Thymus (tissue), 11 donors: ENCODE measurements around the gene FILIP1. TPM values are rescaled to one million over a fixed set of nuclear protein-coding genes. Genes with fewer than 3 reads are reported as not detected.
A peak's percentile ranks its signal among the peaks of the same experiment; 100 is the strongest.

ENCODE experiments used
- DNase-seq, 9 donors: peaks; one replicate each; pipeline ENCODE4 v3.0.0-alpha.2; 2013; ENCODE audit warnings: low spot score in 9 of 9, low read depth in 6 of 9, missing footprints in 1 of 9
- H3K27ac ChIP-seq, 2 donors: one replicate each; pipeline ENCODE4 v1.5.1; 2013; ENCODE audit warnings: control low read depth in 1 of 2, low read depth in 1 of 2, low read length in 1 of 2, mild to moderate bottlenecking in 1 of 2, moderate library complexity in 1 of 2
- H3K27me3 ChIP-seq, 2 donors: one replicate each; pipeline ENCODE4 v1.5.1; 2013; ENCODE audit warnings: low read length in 1 of 2; ENCODE audit not compliant: control insufficient read depth in 2 of 2, insufficient read depth in 1 of 2
- H3K36me3 ChIP-seq, 2 donors: one replicate each; pipeline ENCODE4 v1.5.1; 2013; ENCODE audit warnings: low read length in 1 of 2, mild to moderate bottlenecking in 1 of 2, moderate library complexity in 1 of 2; ENCODE audit not compliant: control insufficient read depth in 2 of 2, insufficient read depth in 2 of 2
- H3K4me1 ChIP-seq, 2 donors: one replicate each; pipeline ENCODE4 v1.5.1; 2013; ENCODE audit warnings: low read length in 2 of 2; ENCODE audit not compliant: control insufficient read depth in 2 of 2, insufficient read depth in 2 of 2
- H3K4me3 ChIP-seq, 2 donors: one replicate each; pipeline ENCODE4 v1.5.1; 2013; ENCODE audit warnings: low read length in 2 of 2, control low read depth in 1 of 2, mild to moderate bottlenecking in 1 of 2
- H3K9me3 ChIP-seq, 2 donors: one replicate each; pipeline ENCODE4 v1.5.1; 2013; ENCODE audit warnings: low read length in 1 of 2, mild to moderate bottlenecking in 1 of 2; ENCODE audit not compliant: control insufficient read depth in 2 of 2, insufficient read depth in 1 of 2
- WGBS: extraction: QIAGEN DNeasy Blood & Tissue Kit; methylation state at CpG from one replicate; pipeline ENCODE4 v1.1.7; 2013; 5-methylcytosine and 5-hydroxymethylcytosine counted together
- polyA plus RNA-seq: library from polyadenylated mRNA; stranded (reverse); fragments of 200-250 nt; gene quantifications from one replicate; pipeline ENCODE4 v1.2.3, GENCODE V29; 2013
- total RNA-seq: library from RNA; stranded (reverse); fragments of 120-200 nt; gene quantifications from one replicate; pipeline ENCODE4 v1.2.4, GENCODE V29; 2013
- donor health status: healthy.

The FILIP1 gene
- total and polyA plus RNA-seq, 2 donors, result 1.8 to 1.9 TPM

- no peaks in the 10 kb centered on the region for H3K9me3 ChIP-seq
- no peaks in the 10 kb centered on the region for H3K4me1 ChIP-seq
- no peak for DNase-seq
- H3K4me3 ChIP-seq, result no peak overlapping the region
- H3K27me3 ChIP-seq, result no peaks in the 10 kb centered on the region
- 96% methylated on average over 1 of the region's 1 CpG for WGBS
- H3K36me3 ChIP-seq, result peaks cover 4 to 52% of the 10 kb centered on the region in 2 donors
- no peak overlapping the region for H3K27ac ChIP-seq
These were observed 236.1 kb downstream of the FILIP1 start for GRCh38 chr6:75257343-75258087.

DNA sequence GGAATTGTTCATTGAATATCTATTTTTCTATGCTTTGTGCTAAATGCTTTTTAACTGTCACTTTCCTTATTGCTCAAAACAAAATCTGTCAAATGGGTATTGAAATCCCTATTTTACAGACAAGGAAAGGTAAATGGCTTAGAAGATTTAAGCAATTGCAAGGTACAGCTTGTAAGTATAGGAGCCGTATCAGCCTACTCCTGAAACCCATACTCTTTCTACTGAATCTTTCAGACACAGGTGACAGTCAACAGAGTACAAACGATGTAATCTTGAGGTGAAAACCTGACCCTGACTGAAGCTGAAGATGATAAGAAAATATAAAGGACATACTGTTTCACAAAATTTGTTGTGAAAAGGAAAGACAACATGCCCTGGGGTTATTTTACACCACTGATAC is 243.0 kb downstream of the FILIP1 start:
- H3K9me3 ChIP-seq, result no peaks in the 10 kb centered on the region
- H3K4me3 ChIP-seq, result no peak overlapping the region
- H3K27ac ChIP-seq, result no peak overlapping the region
- no peak for DNase-seq
- no peaks in the 10 kb centered on the region for H3K4me1 ChIP-seq
- peaks cover 0 to 5% of the 10 kb centered on the region in 2 donors for H3K36me3 ChIP-seq
- WGBS, result 94% methylated on average over 2 of the region's 2 CpGs
- H3K27me3 ChIP-seq, result no peaks in the 10 kb centered on the region

DNA sequence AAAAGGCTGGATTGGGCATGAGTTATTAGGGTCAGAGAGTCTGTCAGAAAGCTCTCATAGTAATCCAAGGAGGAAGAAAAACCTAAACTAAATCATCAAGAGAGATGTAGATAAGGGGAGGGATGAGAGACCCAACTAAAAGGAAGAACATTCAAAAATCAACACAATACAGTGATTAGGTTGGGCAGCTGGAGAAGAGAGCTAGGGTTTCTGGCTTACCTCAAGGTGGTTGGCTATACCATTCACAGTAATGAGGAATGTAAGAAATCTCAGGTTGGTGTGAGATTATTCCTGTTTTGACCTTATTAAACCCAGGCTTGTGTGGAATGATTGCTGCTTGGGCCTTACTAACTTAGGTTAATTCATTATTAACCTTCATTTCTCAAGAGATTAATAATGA is 243.8 kb downstream of the FILIP1 start:
- Histone ChIP-seq H3K27me3 (peaks cover 0 to 3% of the 10 kb centered on the region in 2 donors), H3K27ac (no peak overlapping the region), H3K4me3 (no peak overlapping the region), H3K9me3 (no peaks in the 10 kb centered on the region), H3K36me3 (peaks cover 0 to 5% of the 10 kb centered on the region in 2 donors), H3K4me1 (no peaks in the 10 kb centered on the region)
- DNase-seq, result no peak

DNA sequence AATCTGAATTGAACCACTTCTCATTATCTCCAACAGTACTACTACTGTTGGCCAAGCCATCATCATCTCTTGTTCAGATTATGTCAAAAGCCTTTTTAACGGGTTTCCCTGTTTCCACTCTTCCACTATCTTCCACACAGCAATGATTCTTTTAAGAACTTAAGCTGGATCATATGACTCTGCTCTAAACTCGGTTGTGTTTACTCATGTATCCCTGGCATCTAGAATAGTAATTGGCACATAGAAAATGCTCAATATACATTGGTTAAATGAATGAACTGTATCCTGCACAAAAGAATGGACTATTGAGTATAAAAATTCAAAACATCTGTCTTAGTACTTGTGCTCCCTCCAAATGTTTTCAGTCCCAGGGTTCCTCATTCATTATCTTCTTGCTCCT is 247.2 kb downstream of the FILIP1 start:
- DNase-seq, result no peak
- peaks cover 0 to 3% of the 10 kb centered on the region in 2 donors for H3K27me3 ChIP-seq
- H3K36me3 ChIP-seq, result no peaks in the 10 kb centered on the region
- H3K27ac ChIP-seq, result no peak overlapping the region
- H3K9me3 ChIP-seq, result peaks cover 0 to 2% of the 10 kb centered on the region in 2 donors
- WGBS, result 86% methylated on average over 2 of the region's 2 CpGs
- no peak overlapping the region for H3K4me3 ChIP-seq
- peaks cover 0 to 4% of the 10 kb centered on the region in 2 donors for H3K4me1 ChIP-seq

DNA sequence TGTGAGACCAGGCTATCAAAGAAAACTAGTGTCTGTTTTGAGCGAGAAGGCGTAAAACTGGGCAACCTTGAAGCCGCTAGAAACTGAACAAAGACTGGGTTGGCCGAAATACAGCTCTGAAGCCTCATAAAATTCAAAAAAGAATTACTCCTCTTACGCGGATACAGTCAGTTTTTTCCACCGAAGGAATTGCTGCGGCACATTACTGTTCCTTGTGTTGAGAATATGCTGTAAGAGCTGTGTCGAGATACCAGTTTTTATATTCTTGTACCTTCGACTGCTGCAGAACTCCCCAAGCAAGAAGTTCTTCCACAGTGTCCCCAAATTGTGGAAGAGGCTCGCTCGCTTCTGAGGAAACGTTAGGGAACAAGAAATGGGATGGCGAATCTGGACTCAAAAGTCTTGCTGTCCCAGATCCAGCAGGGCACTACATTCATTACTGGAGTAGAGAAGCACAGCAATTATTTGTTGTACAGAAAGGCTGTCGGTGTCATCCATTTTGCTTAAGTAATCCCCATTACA is 249.5 kb downstream of the FILIP1 start:
- Histone ChIP-seq H3K4me3 (peak overlapping the region; percentile 70 to 83), H3K36me3 (peaks cover 1 to 13% of the 10 kb centered on the region in 2 donors), H3K4me1 (peaks cover 0 to 4% of the 10 kb centered on the region in 2 donors), H3K9me3 (peaks cover 0 to 2% of the 10 kb centered on the region in 2 donors), H3K27me3 (peaks cover 0 to 3% of the 10 kb centered on the region in 2 donors), H3K27ac (peak overlapping the region; percentile 70 to 79)
- DNase-seq, result no peak
- 31% methylated on average over 15 of the region's 15 CpGs for WGBS

GRCh38 chr6:75243333-75244062 is 250.1 kb downstream of the FILIP1 start, which contains the start of gene COX7A2:
Gene COX7A2, minus strand, starts transcription at chr6:75243801. Its CDS starts 67 bp downstream, at chr6:75243734.
- peak within 1 kb of the TSS; percentile 70 to 83 for H3K4me3 ChIP-seq
- peaks cover 0 to 2% of the 10 kb centered on the region in 2 donors for H3K9me3 ChIP-seq
- peaks cover 0 to 4% of the 10 kb centered on the region in 2 donors for H3K4me1 ChIP-seq
- WGBS, result under 1% methylated on average over 36 of the region's 36 CpGs
- DNase-seq, result peak; percentile 81 to 96 (median 90)
- peaks cover 0 to 3% of the 10 kb centered on the region in 2 donors for H3K27me3 ChIP-seq
- peaks cover 6 to 18% of the 10 kb centered on the region in 2 donors for H3K36me3 ChIP-seq
- peak within 1 kb of the TSS; percentile 79 to 92 for H3K27ac ChIP-seq

Other genes starting within 250 kb of the FILIP1 start
- gene COX7A2, start 250.0 kb downstream of the FILIP1 start, total RNA-seq, result 447 TPM
- 422 TPM for gene COX7A2, start 250.0 kb downstream of the FILIP1 start, polyA plus RNA-seq
- gene TMEM30A, start 209.0 kb downstream of the FILIP1 start, total RNA-seq, result 40.6 TPM
- 45.8 TPM for gene TMEM30A, start 209.0 kb downstream of the FILIP1 start, polyA plus RNA-seq
- gene SENP6, start 108.1 kb upstream of the FILIP1 start, total RNA-seq, result 64.0 TPM
- 91.4 TPM for gene SENP6, start 108.1 kb upstream of the FILIP1 start, polyA plus RNA-seq